A549 (cell line): Measurements from ENCODE around the gene ADCY2. TPM values are rescaled to one million over a fixed set of nuclear protein-coding genes. Genes with fewer than 3 reads are reported as not detected.

Experiments
- ATAC-seq, 2 experiments: fragments of 200-7000 bp in 1 of 2; fragments of >200 bp in 1 of 2; cut with Nextera tagmentation in 1 of 2; cut with Tn5 transposase in 1 of 2; 3 replicates each; pipeline versions ENCODE4 v1.8.0 to v1.9.1; 2018 to 2020; ENCODE audit warnings: mild to moderate bottlenecking in 1 of 2, moderate library complexity in 1 of 2
- CTCF ChIA-PET: fragments of 300-600 bp; sonication (Branson Sonifier 250); formaldehyde crosslinking; extraction: SDS; loops from one replicate; lab custom pipeline; 2021; ENCODE audit warnings: antibody characterized with exemption, inconsistent platforms; lab: Yijun Ruan, JAX
- POLR2A ChIA-PET: fragments of 350-600 bp; formaldehyde crosslinking; extraction: SDS; loops from one replicate; lab custom pipeline; 2021; ENCODE audit warnings: antibody characterized with exemption, inconsistent platforms; lab: Yijun Ruan, JAX
- DNase-seq, 2 experiments: peaks; one replicate each; pipeline versions ENCODE4 v3.0.0 to v3.0.0-alpha.2; 2011 to 2016; ENCODE audit warnings: low read depth in 1 of 2, low spot score in 1 of 2
- FAIRE-seq: peaks from 2 replicates; lab custom pipeline; 2011; peaks lifted over from hg19 to GRCh38; lab: Jason Lieb, UNC
- H3K27ac ChIP-seq, 2 experiments: fragments of >200 bp; sonication (Bioruptor Twin); formaldehyde crosslinking; 3 replicates each; pipeline ENCODE4 v1.5.1; 2016 to 2017
- H3K4me1 ChIP-seq: fragments of >200 bp; sonication (Bioruptor Twin); formaldehyde crosslinking; 3 replicates; pipeline ENCODE4 v1.6.1; 2016
- H3K4me2 ChIP-seq: fragments of >200 bp; sonication (Bioruptor Twin); formaldehyde crosslinking; 3 replicates; pipeline ENCODE4 v1.6.1; 2016
- H3K4me3 ChIP-seq: fragments of >200 bp; sonication (Bioruptor Twin); formaldehyde crosslinking; 3 replicates; pipeline ENCODE4 v1.5.1; 2016
- H3K9me3 ChIP-seq: fragments of >200 bp; sonication (Bioruptor Twin); formaldehyde crosslinking; 3 replicates; pipeline ENCODE4 v1.6.1; 2016
- ATOH8 ChIP-seq: fragments of 250-450 bp; sonication (Bioruptor Pico); IDR thresholded peaks from 2 replicates; pipeline ENCODE4 v1.5.0; 2020; ENCODE audit warnings: low read depth, mild to moderate bottlenecking, moderate library complexity
- BCL3 ChIP-seq: fragments of >200 bp; sonication (Bioruptor Twin); formaldehyde crosslinking; IDR thresholded peaks from 3 replicates; pipeline ENCODE4 v1.6.1; 2016
- BHLHE40 ChIP-seq: IDR thresholded peaks from 2 replicates; pipeline ENCODE4 v1.6.1; 2012; ENCODE audit warnings: low read depth, low read length, inconsistent platforms
- CBX2 ChIP-seq: fragments of 200-600 bp; sonication (generic); IDR thresholded peaks from 2 replicates; pipeline ENCODE4 v1.6.1; 2016; ENCODE audit warnings: low read depth, mild to moderate bottlenecking, borderline replicate concordance
- CEBPB ChIP-seq, 2 experiments: fragments of >200 bp in 1 of 2; sonication (Bioruptor Twin) in 1 of 2; formaldehyde crosslinking in 1 of 2; IDR thresholded peaks; 2 replicates each; pipeline ENCODE4 v1.6.1; 2012 to 2016
- CHD2 ChIP-seq: fragments of 150-350 bp; IDR thresholded peaks from 2 replicates; pipeline ENCODE4 v1.6.1; 2014; ENCODE audit warnings: low read length; ENCODE audit not compliant: partially characterized antibody
- E2F6 ChIP-seq: IDR thresholded peaks from 2 replicates; pipeline ENCODE4 v1.6.1; 2012; ENCODE audit warnings: low read depth, borderline replicate concordance
- EHMT2 ChIP-seq: fragments of 200-600 bp; sonication (generic); IDR thresholded peaks from 2 replicates; pipeline ENCODE4 v1.6.1; 2016; ENCODE audit warnings: antibody characterized with exemption, low read depth, mild to moderate bottlenecking, moderate library complexity
- EP300 ChIP-seq, 2 experiments: fragments of >200 bp; sonication (Bioruptor Twin); formaldehyde crosslinking; IDR thresholded peaks; 2 replicates in 1 of 2; 3 replicates in 1 of 2; pipeline ENCODE4 v1.6.1; 2016 to 2017
- ESRRA ChIP-seq: fragments of 150-350 bp; IDR thresholded peaks from 2 replicates; pipeline ENCODE4 v1.6.1; 2014; ENCODE audit warnings: mild to moderate bottlenecking, low read length, borderline replicate concordance
- FOXS1 ChIP-seq: fragments of 250-450 bp; sonication (Bioruptor Pico); IDR thresholded peaks from 2 replicates; pipeline ENCODE4 v1.5.0; 2020; ENCODE audit warnings: mild to moderate bottlenecking, moderate library complexity
- HDAC2 ChIP-seq: fragments of 200-600 bp; sonication (generic); IDR thresholded peaks from 2 replicates; pipeline ENCODE4 v1.6.1; 2016
- HES2 ChIP-seq: fragments of >200 bp; sonication (Bioruptor Twin); formaldehyde crosslinking; IDR thresholded peaks from 2 replicates; pipeline ENCODE4 v1.6.1; 2016
- HOXB13 ChIP-seq: fragments of 250-450 bp; sonication (Bioruptor Pico); IDR thresholded peaks from 2 replicates; pipeline ENCODE4 v1.5.0; 2020; ENCODE audit warnings: low read depth, mild to moderate bottlenecking, moderate library complexity
- HOXB5 ChIP-seq: fragments of 250-450 bp; sonication (Bioruptor Pico); IDR thresholded peaks from 2 replicates; pipeline ENCODE4 v1.5.0; 2020; ENCODE audit warnings: mild to moderate bottlenecking, moderate library complexity
- JUN ChIP-seq, 2 experiments: fragments of >200 bp; sonication (Bioruptor Twin); formaldehyde crosslinking; IDR thresholded peaks; 2 replicates in 1 of 2; 3 replicates in 1 of 2; pipeline ENCODE4 v1.6.1; 2016 to 2017
- JUNB ChIP-seq: fragments of >200 bp; sonication (Bioruptor Twin); formaldehyde crosslinking; IDR thresholded peaks from 2 replicates; pipeline ENCODE4 v1.6.1; 2016
- KDM1A ChIP-seq: fragments of 200-600 bp; sonication (generic); IDR thresholded peaks from 2 replicates; pipeline ENCODE4 v1.6.1; 2016; ENCODE audit warnings: low read depth, mild to moderate bottlenecking
- MYC ChIP-seq: IDR thresholded peaks from 2 replicates; pipeline ENCODE4 v1.6.1; 2012; ENCODE audit warnings: mild to moderate bottlenecking, inconsistent platforms, low read length, improper control_type of control experiment, borderline replicate concordance
- NPAS2 ChIP-seq: fragments of 250-450 bp; sonication (Bioruptor Pico); IDR thresholded peaks from 2 replicates; pipeline ENCODE4 v1.8.0; 2022; ENCODE audit warnings: mild to moderate bottlenecking, moderate library complexity, borderline replicate concordance
- PBX3 ChIP-seq: IDR thresholded peaks from 2 replicates; pipeline ENCODE4 v1.6.1; 2012
- PHF8 ChIP-seq: fragments of 200-600 bp; sonication (generic); IDR thresholded peaks from 2 replicates; pipeline ENCODE4 v1.6.1; 2016; ENCODE audit warnings: low read depth, mild to moderate bottlenecking, antibody characterized with exemption, moderate library complexity, borderline replicate concordance
- POLR2AphosphoS2 ChIP-seq: conservative IDR thresholded peaks from 2 replicates; pipeline ENCODE4 v1.6.1; 2012; ENCODE audit warnings: low read length, improper control_type of control experiment, inconsistent platforms
- RARB ChIP-seq: fragments of 250-450 bp; sonication (Bioruptor Pico); IDR thresholded peaks from 2 replicates; pipeline ENCODE4 v1.8.0; 2021; ENCODE audit warnings: mild to moderate bottlenecking, moderate library complexity
- TFCP2L1 ChIP-seq: fragments of 250-450 bp; sonication (Bioruptor Pico); IDR thresholded peaks from 2 replicates; pipeline ENCODE4 v1.5.0; 2021; ENCODE audit warnings: mild to moderate bottlenecking
- USF2 ChIP-seq: fragments of 450-650 bp; IDR thresholded peaks from 2 replicates; pipeline ENCODE4 v1.6.1; 2014; ENCODE audit warnings: antibody characterized with exemption
- ZC3H11A ChIP-seq: fragments of 450-650 bp; IDR thresholded peaks from 2 replicates; pipeline ENCODE4 v1.6.1; 2014; ENCODE audit warnings: antibody characterized with exemption, mild to moderate bottlenecking
- ZFP36 ChIP-seq: fragments of 450-650 bp; IDR thresholded peaks from 2 replicates; pipeline ENCODE4 v1.6.1; 2014; ENCODE audit warnings: borderline replicate concordance; ENCODE audit not compliant: partially characterized antibody
- ZNF302 ChIP-seq: fragments of 250-450 bp; sonication (Bioruptor Pico); IDR thresholded peaks from 2 replicates; pipeline ENCODE4 v1.9.0; 2021; ENCODE audit warnings: inconsistent platforms, mild to moderate bottlenecking, moderate library complexity
- WGBS: methylation state at CpG from one replicate; pipeline ENCODE4 v1.1.6; 2017; ENCODE audit errors: missing lambda C conversion rate; 5-methylcytosine and 5-hydroxymethylcytosine counted together
- polyA plus RNA-seq, 4 experiments: library from polyadenylated mRNA; depleted of rRNA in 3 of 4; stranded (reverse); fragments of >200 nt; fragmentation: RNase III in 1 of 4; extraction: RNeasy Plus Mini Kit Qiagen cat#74134 plus additional on column Dnase treatment in 1 of 4; gene quantifications; 2 replicates in 3 of 4; 3 replicates in 1 of 4; pipeline ENCODE4 v1.2.3, GENCODE V29; 2011 to 2017

Gene ADCY2
- polyA plus RNA-seq, 2 of the 4 experiments (the other 2 are of a cell fraction): not detected

- Histone ChIP-seq H3K4me3 (no peak overlapping the region), H3K4me1 (no peaks in the 10 kb centered on the region), H3K9me3 (no peaks in the 10 kb centered on the region), H3K27ac (no peak overlapping the region), H3K4me2 (no peak overlapping the region)
- WGBS: 31% methylated on average over 4 of the region's 4 CpGs
- ChIA-PET POLR2A (no interaction called here), CTCF (no interaction called here)
- no peak for ATAC-seq
- FAIRE-seq: no peak
- no peak for DNase-seq
- TF ChIP-seq CHD2 (no peak), BCL3 (no peak), ZNF302 (CRISPR knock-in tag) (no peak), RARB (CRISPR knock-in tag) (no peak), PHF8 (no peak), BHLHE40 (no peak), HES2 (no peak), POLR2AphosphoS2 (no peak), JUNB (no peak), E2F6 (no peak), HOXB5 (no peak), EP300 (IDR thresholded peaks at IDR 0.05) (no peak), MYC (no peak), USF2 (no peak), JUN (IDR thresholded peaks at IDR 0.05) (no peak)
Observed at GRCh38 chr5:7808998-7809397, 413.1 kb downstream of the ADCY2 start.

- FAIRE-seq (no peak), ATAC-seq (no peak), DNase-seq (no peak)
- 3% methylated on average over 4 of the region's 5 CpGs for WGBS
- TF ChIP-seq HDAC2 (no peak), KDM1A (no peak), ZC3H11A (no peak), EHMT2 (no peak), ZNF302 (CRISPR knock-in tag) (no peak), HOXB13 (CRISPR knock-in tag) (no peak), FOXS1 (CRISPR knock-in tag) (no peak), ATOH8 (CRISPR knock-in tag) (no peak), CBX2 (no peak), HES2 (no peak), PBX3 (no peak), E2F6 (no peak), ESRRA (no peak), ZFP36 (no peak), NPAS2 (CRISPR knock-in tag) (no peak), TFCP2L1 (CRISPR knock-in tag) (no peak), CEBPB (IDR thresholded peaks at IDR 0.05) (no peak)
- Histone ChIP-seq H3K27ac (no peak overlapping the region), H3K4me3 (no peak overlapping the region), H3K9me3 (no peaks in the 10 kb centered on the region), H3K4me1 (no peaks in the 10 kb centered on the region), H3K4me2 (no peak overlapping the region)
- CTCF ChIA-PET: interaction anchor here (0.7 to 1.2 kb wide), 2 partner anchors 10 to 209 kb away, joined by 3 to 4 read pairs; no protein-coding TSS in a partner anchor
- POLR2A ChIA-PET: no interaction called here
Observed at GRCh38 chr5:7811715-7812114, 415.8 kb downstream of the ADCY2 start.
